Measurements from ENCODE around the gene DROSHA. TPM values are rescaled to one million over a fixed set of nuclear protein-coding genes. Genes with fewer than 3 reads are reported as not detected.

DROSHA gene
- total RNA-seq, 1 experiment from 2014 or later = 59.5 TPM

- DNase-seq (ENCODE audit: low read depth) = no peak
These were observed 8.9 kb downstream of the DROSHA start for GRCh38 chr5:31523041-31523440.

- DNase-seq (ENCODE audit: low read depth) = no peak
These were observed 15.1 kb downstream of the DROSHA start for GRCh38 chr5:31516802-31517201.

GRCh38 chr5:31511305-31511704, 20.6 kb downstream of the DROSHA start:
- DNase-seq (ENCODE audit: low read depth) = no peak

GRCh38 chr5:31504529-31504928, 27.4 kb downstream of the DROSHA start:
- no peak for DNase-seq (ENCODE audit: low read depth)

- DNase-seq (ENCODE audit: low read depth) = no peak
These were observed 29.4 kb downstream of the DROSHA start for GRCh38 chr5:31502506-31502905.

GRCh38 chr5:31500256-31500655, 31.6 kb downstream of the DROSHA start:
- DNase-seq (ENCODE audit: low read depth) = no peak

GRCh38 chr5:31496891-31497290, 35.0 kb downstream of the DROSHA start:
- DNase-seq (ENCODE audit: low read depth) = no peak

- DNase-seq (ENCODE audit: low read depth) = no peak
These were observed 35.6 kb downstream of the DROSHA start for GRCh38 chr5:31496301-31496700.

- no peak for DNase-seq (ENCODE audit: low read depth)
These were observed 36.6 kb downstream of the DROSHA start for GRCh38 chr5:31495336-31495735.

- DNase-seq (ENCODE audit: low read depth) = no peak
These were observed 39.0 kb downstream of the DROSHA start for GRCh38 chr5:31492869-31493268.

- DNase-seq (ENCODE audit: low read depth) = no peak
These were observed 44.4 kb downstream of the DROSHA start for GRCh38 chr5:31487506-31487905.

GRCh38 chr5:31486441-31486840, 45.5 kb downstream of the DROSHA start:
- DNase-seq (ENCODE audit: low read depth) = no peak

- DNase-seq (ENCODE audit: low read depth) = no peak
These were observed 46.3 kb downstream of the DROSHA start for GRCh38 chr5:31485376-31486207.

GRCh38 chr5:31481531-31482165, 50.2 kb downstream of the DROSHA start:
- no peak for DNase-seq (ENCODE audit: low read depth)

GRCh38 chr5:31479706-31480105, 52.2 kb downstream of the DROSHA start:
- no peak for DNase-seq (ENCODE audit: low read depth)

GRCh38 chr5:31478901-31479300, 53.0 kb downstream of the DROSHA start:
- no peak for DNase-seq (ENCODE audit: low read depth)

GRCh38 chr5:31477971-31478370, 53.9 kb downstream of the DROSHA start:
- no peak for DNase-seq (ENCODE audit: low read depth)

GRCh38 chr5:31477516-31477915, 54.4 kb downstream of the DROSHA start:
- no peak for DNase-seq (ENCODE audit: low read depth)

GRCh38 chr5:31476738-31477141, 55.2 kb downstream of the DROSHA start:
- no peak for DNase-seq (ENCODE audit: low read depth)

GRCh38 chr5:31471916-31472315, 60.0 kb downstream of the DROSHA start:
- DNase-seq (ENCODE audit: low read depth) = no peak

- no peak for DNase-seq (ENCODE audit: low read depth)
These were observed 60.9 kb downstream of the DROSHA start for GRCh38 chr5:31471040-31471439.

- peak; percentile 36 for DNase-seq (ENCODE audit: low read depth)
These were observed 61.3 kb downstream of the DROSHA start for GRCh38 chr5:31470608-31471007.

GRCh38 chr5:31469886-31470285, 62.0 kb downstream of the DROSHA start:
- no peak for DNase-seq (ENCODE audit: low read depth)

Data from Daoy (cell line).